ENCODE results near the gene COA1.

Gene COA1

DNA sequence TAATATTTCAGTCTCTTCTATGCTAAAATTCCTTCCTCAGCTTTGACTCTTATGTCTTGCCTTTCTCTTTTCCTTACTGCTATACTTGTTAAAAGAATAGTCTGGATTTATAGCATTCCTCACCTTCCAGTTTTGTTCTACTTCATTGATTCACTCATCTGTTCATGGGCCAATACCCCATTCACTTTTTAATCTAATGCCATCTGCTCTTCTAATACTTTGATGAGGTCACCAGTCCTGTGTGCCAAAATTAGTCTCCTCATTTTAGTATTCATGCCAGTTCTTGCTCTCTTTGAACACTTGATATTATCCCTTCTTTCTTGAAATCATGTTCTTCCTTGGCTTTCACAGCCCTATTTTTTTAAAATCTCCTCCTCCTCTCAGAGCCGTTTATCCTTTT is 127.1 kb downstream of the COA1 start:
- in situ Hi-C loops (cut with HindIII; ENCODE audit: low sequenced_read_pairs), result no loop called here

DNA sequence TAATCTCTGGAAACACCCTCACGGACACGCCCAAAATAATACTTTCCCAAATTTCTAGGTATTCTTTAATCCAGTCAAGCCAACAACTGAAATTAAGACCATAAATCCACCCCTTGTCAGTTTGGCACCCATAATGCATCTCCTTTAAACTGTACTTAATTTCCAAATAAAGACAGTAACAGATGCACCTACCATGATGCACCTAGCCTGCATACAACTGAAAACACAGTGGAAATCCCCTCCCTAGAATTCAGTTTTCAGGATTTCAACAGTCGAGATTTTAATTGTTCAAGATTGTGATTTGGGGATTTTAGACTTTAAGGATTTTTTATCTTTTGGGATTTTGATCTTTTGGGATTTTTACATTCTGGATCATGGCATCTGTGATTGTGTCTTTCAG is 129.3 kb downstream of the COA1 start:
- in situ Hi-C loops (cut with HindIII; ENCODE audit: low sequenced_read_pairs), result no loop called here

DNA sequence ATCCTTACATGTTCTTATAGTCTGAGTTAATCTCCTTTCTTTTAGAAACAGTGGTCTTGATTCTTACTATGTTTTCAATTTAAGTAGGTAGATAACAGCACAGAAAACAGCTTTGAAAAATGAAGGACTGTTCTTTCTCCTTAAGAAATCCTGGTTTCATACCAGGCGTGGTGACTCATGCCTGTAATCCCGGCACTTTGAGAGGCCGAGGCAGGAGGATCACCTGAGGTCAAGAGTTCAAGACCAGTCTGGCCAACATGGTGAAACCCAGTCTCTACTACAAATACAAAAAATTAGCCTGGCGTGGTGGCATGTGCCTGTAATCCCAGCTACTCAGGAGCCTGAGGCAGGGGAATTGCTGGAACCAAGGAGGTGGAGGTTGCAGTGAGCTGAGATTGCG is 132.9 kb downstream of the COA1 start:
- in situ Hi-C loops (cut with HindIII; ENCODE audit: low sequenced_read_pairs), result loop anchor here (25.0 kb wide), 1 partner anchor 241 kb away; no protein-coding TSS in a partner anchor

GRCh38 chr7:43594020-43594419 is 135.3 kb downstream of the COA1 start:
- in situ Hi-C loops (cut with HindIII; ENCODE audit: low sequenced_read_pairs), result loop anchor here (25.0 kb wide), 1 partner anchor 243 kb away; no protein-coding TSS in a partner anchor

- in situ Hi-C loops (cut with HindIII; ENCODE audit: low sequenced_read_pairs), result loop anchor here (25.0 kb wide), 1 partner anchor 244 kb away; no protein-coding TSS in a partner anchor
Measured at GRCh38 chr7:43593010-43593409, 136.3 kb downstream of the COA1 start.

- in situ Hi-C loops (cut with HindIII; ENCODE audit: low sequenced_read_pairs), result loop anchor here (25.0 kb wide), 1 partner anchor 245 kb away; no protein-coding TSS in a partner anchor
Measured at GRCh38 chr7:43592326-43592725, 137.0 kb downstream of the COA1 start.

DNA sequence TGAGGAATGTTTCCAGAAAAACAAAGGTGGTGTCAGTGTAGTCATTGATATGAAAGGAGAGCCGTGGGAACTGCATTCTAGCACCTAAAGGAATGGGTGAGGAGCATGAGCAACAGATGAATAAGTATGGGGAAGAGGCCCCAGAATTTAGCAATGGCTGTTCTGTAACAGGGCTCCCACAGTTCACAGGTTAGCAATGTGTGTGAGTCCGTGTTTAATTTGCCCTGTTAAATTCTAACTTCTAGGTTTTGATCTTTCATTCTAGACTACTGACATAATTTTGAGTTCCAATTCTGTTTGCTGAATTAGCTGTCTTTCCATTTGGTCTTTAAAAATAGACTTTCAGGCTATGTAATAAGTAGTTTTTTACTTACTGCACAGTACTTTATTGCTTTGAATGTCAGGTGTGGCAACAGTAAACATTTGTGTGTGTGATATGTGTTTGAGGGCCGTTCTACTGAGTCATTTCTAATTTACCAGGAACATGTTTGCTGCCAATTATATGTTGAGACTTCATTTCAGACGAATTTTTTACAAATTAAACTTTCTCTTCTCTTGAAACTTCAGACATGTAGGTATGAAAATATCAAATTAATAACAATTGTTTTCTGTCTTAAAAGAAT is 137.7 kb downstream of the COA1 start:
- in situ Hi-C loops (cut with HindIII; ENCODE audit: low sequenced_read_pairs), result loop anchor here (25.0 kb wide), 1 partner anchor 246 kb away; no protein-coding TSS in a partner anchor

- in situ Hi-C loops (cut with HindIII; ENCODE audit: low sequenced_read_pairs), result loop anchor here (25.0 kb wide), 1 partner anchor 246 kb away; no protein-coding TSS in a partner anchor
Measured at GRCh38 chr7:43590862-43591557, 138.3 kb downstream of the COA1 start.

- in situ Hi-C loops (cut with HindIII; ENCODE audit: low sequenced_read_pairs), result loop anchor here (25.0 kb wide), 1 partner anchor 248 kb away; no protein-coding TSS in a partner anchor
Measured at GRCh38 chr7:43589728-43590127, 139.6 kb downstream of the COA1 start.
